MG63 (cell line): ENCODE results near the gene AGRP. TPM values are rescaled to one million over a fixed set of nuclear protein-coding genes. Genes with fewer than 3 reads are reported as not detected.
A peak's percentile ranks its signal among the peaks of the same experiment; 100 is the strongest.
"Not testable (repeated sequence)": the region's sequence is repeated elsewhere in the genome, so short reads cannot be mapped to it uniquely, and the experiment has no call there.

ENCODE experiments used
- DNase-seq: peaks from one replicate; pipeline ENCODE4 v3.0.0-alpha.2; 2020
- H3K27me3 ChIP-seq: fragments of 250-450 bp; sonication (Bioruptor Pico); 2 replicates; pipeline ENCODE4 v1.5.1; 2020; ENCODE audit warnings: mild to moderate bottlenecking, moderate library complexity
- H3K36me3 ChIP-seq: fragments of 250-450 bp; sonication (Bioruptor Pico); 2 replicates; pipeline ENCODE4 v1.5.1; 2020; ENCODE audit warnings: mild to moderate bottlenecking, moderate library complexity
- H3K4me3 ChIP-seq: fragments of 250-450 bp; sonication (Bioruptor Pico); 2 replicates; pipeline ENCODE4 v1.5.1; 2020; ENCODE audit warnings: mild to moderate bottlenecking, moderate library complexity
- H3K9me3 ChIP-seq: fragments of 250-450 bp; sonication (Bioruptor Pico); 2 replicates; pipeline ENCODE4 v1.5.1; 2020; ENCODE audit warnings: mild to moderate bottlenecking, moderate library complexity
- total RNA-seq: library from RNA; depleted of rRNA; stranded (reverse); fragments of >200 nt; shearing (Covaris generic); gene quantifications from 2 replicates; pipeline ENCODE4 v1.2.3, GENCODE V29; 2014; ENCODE audit warnings: low replicate concordance

The AGRP gene
- total RNA-seq, 1 experiment from 2014 or later = not detected

GRCh38 chr16:67514382-67514828 is 31.1 kb upstream of the AGRP start:
- Histone ChIP-seq H3K9me3 (no peaks in the 10 kb centered on the region), H3K36me3 (no peaks in the 10 kb centered on the region), H3K4me3 (no peak overlapping the region), H3K27me3 (no peaks in the 10 kb centered on the region)
- DNase-seq = peak; percentile 53

GRCh38 chr16:67513892-67514291 is 30.5 kb upstream of the AGRP start:
- not testable (repeated sequence) for H3K4me3 ChIP-seq

GRCh38 chr16:67509016-67509415 is 25.7 kb upstream of the AGRP start:
- no peaks in the 10 kb centered on the region for H3K27me3 ChIP-seq
- no peak overlapping the region for H3K4me3 ChIP-seq
- DNase-seq = no peak
- H3K9me3 ChIP-seq = no peaks in the 10 kb centered on the region
- no peaks in the 10 kb centered on the region for H3K36me3 ChIP-seq

More at GRCh38 chr16:67513892-67514291, 30.5 kb upstream of the AGRP start:
- H3K27me3 ChIP-seq, H3K36me3 ChIP-seq, H3K9me3 ChIP-seq, DNase-seq: not testable (repeated sequence)

- no peaks in the 10 kb centered on the region for H3K36me3 ChIP-seq
- H3K27me3 ChIP-seq = no peaks in the 10 kb centered on the region
- no peak for DNase-seq
- no peaks in the 10 kb centered on the region for H3K9me3 ChIP-seq
- no peak overlapping the region for H3K4me3 ChIP-seq
Observed at GRCh38 chr16:67506468-67506867, 23.1 kb upstream of the AGRP start.

- Histone ChIP-seq H3K4me3 (no peak overlapping the region), H3K36me3 (no peaks in the 10 kb centered on the region), H3K27me3 (no peaks in the 10 kb centered on the region), H3K9me3 (no peaks in the 10 kb centered on the region)
- DNase-seq = peak; percentile 17
Observed at GRCh38 chr16:67504031-67505021, 21.0 kb upstream of the AGRP start.

GRCh38 chr16:67499106-67499505 is 15.8 kb upstream of the AGRP start:
- DNase-seq = peak; percentile 71

GRCh38 chr16:67490335-67491096 is 7.2 kb upstream of the AGRP start:
- no peaks in the 10 kb centered on the region for H3K36me3 ChIP-seq
- DNase-seq = no peak
- H3K4me3 ChIP-seq = no peak overlapping the region
- H3K9me3 ChIP-seq = no peaks in the 10 kb centered on the region
- no peaks in the 10 kb centered on the region for H3K27me3 ChIP-seq

More at GRCh38 chr16:67499106-67499505, 15.8 kb upstream of the AGRP start:
- H3K27me3 ChIP-seq = no peaks in the 10 kb centered on the region
- no peaks in the 10 kb centered on the region for H3K36me3 ChIP-seq
- H3K9me3 ChIP-seq = no peaks in the 10 kb centered on the region
- H3K4me3 ChIP-seq = no peak overlapping the region

GRCh38 chr16:67489401-67490083 is 6.2 kb upstream of the AGRP start:
- no peak for DNase-seq
- Histone ChIP-seq H3K27me3 (no peaks in the 10 kb centered on the region), H3K36me3 (no peaks in the 10 kb centered on the region), H3K9me3 (no peaks in the 10 kb centered on the region), H3K4me3 (no peak overlapping the region)

- not testable (repeated sequence) for H3K4me3 ChIP-seq, H3K9me3 ChIP-seq, DNase-seq, H3K36me3 ChIP-seq, H3K27me3 ChIP-seq
Observed at GRCh38 chr16:67487561-67487960, 4.2 kb upstream of the AGRP start.

GRCh38 chr16:67486805-67487204 is 3.5 kb upstream of the AGRP start:
- H3K36me3 ChIP-seq = no peaks in the 10 kb centered on the region
- H3K27me3 ChIP-seq = no peaks in the 10 kb centered on the region
- no peak for DNase-seq
- no peak overlapping the region for H3K4me3 ChIP-seq
- H3K9me3 ChIP-seq = no peaks in the 10 kb centered on the region

- no peaks in the 10 kb centered on the region for H3K9me3 ChIP-seq
- H3K36me3 ChIP-seq = no peaks in the 10 kb centered on the region
- no peak for DNase-seq
- no peaks in the 10 kb centered on the region for H3K27me3 ChIP-seq
- no peak overlapping the region for H3K4me3 ChIP-seq
Observed at GRCh38 chr16:67483731-67484525, 581 bp upstream of the AGRP start.

- no peaks in the 10 kb centered on the region for H3K27me3 ChIP-seq
- H3K4me3 ChIP-seq = no peak overlapping the region
- H3K36me3 ChIP-seq = no peaks in the 10 kb centered on the region
- DNase-seq = no peak
- no peaks in the 10 kb centered on the region for H3K9me3 ChIP-seq
Observed at GRCh38 chr16:67482233-67482924, 968 bp downstream of the AGRP start.

- no peaks in the 10 kb centered on the region for H3K36me3 ChIP-seq
- H3K27me3 ChIP-seq = no peaks in the 10 kb centered on the region
- no peaks in the 10 kb centered on the region for H3K9me3 ChIP-seq
- H3K4me3 ChIP-seq = peak overlapping the region; percentile 93
- DNase-seq = no peak
Observed at GRCh38 chr16:67481561-67482232, 1.6 kb downstream of the AGRP start.

GRCh38 chr16:67480833-67481560 is 2.4 kb downstream of the AGRP start, which contains the start of gene ATP6V0D1:
Gene ATP6V0D1 (minus strand): TSS chr16:67481157. CDS start chr16:67481086, 71 bp downstream.
- peak within 1 kb of the TSS; percentile 93 for H3K4me3 ChIP-seq
- no peaks in the 10 kb centered on the region for H3K27me3 ChIP-seq
- no peaks in the 10 kb centered on the region for H3K36me3 ChIP-seq
- peak; percentile 92 for DNase-seq
- H3K9me3 ChIP-seq = no peaks in the 10 kb centered on the region
